Fibroblast of villous mesenchyme (primary cell): ENCODE measurements around the gene METTL2A. TPM values are rescaled to one million over a fixed set of nuclear protein-coding genes. Genes with fewer than 3 reads are reported as not detected.
"Not testable (repeated sequence)": the region's sequence is repeated elsewhere in the genome, so short reads cannot be mapped to it uniquely, and the experiment has no call there.

ENCODE experiments used
- DNase-seq: peaks from one replicate; pipeline ENCODE4 v3.0.0-alpha.2; 2010; ENCODE audit warnings: low read depth
- H3K4me3 ChIP-seq: 2 replicates; pipeline ENCODE4 v1.5.1; 2011; ENCODE audit warnings: low read depth, mild to moderate bottlenecking, low read length
- CTCF ChIP-seq: IDR thresholded peaks from 2 replicates; pipeline ENCODE4 v1.5.1; 2012; ENCODE audit warnings: low read depth, mild to moderate bottlenecking, low read length; ENCODE audit not compliant: insufficient read depth
- total RNA-seq: library from RNA; depleted of rRNA; stranded (reverse); fragments of >200 nt; gene quantifications from 2 replicates; pipeline ENCODE4 v1.2.3, GENCODE V29; 2012

Gene METTL2A
- total RNA-seq, 1 donor, result 29.4 TPM

- no peak for TF ChIP-seq CTCF
- no peak overlapping the region for H3K4me3 ChIP-seq
- peak; percentile 28 for DNase-seq
Measured at GRCh38 chr17:62405451-62405850, 18.2 kb upstream of the METTL2A start.

- not testable (repeated sequence) for DNase-seq, H3K4me3 ChIP-seq
Measured at GRCh38 chr17:62413090-62413489, 10.6 kb upstream of the METTL2A start.

DNA sequence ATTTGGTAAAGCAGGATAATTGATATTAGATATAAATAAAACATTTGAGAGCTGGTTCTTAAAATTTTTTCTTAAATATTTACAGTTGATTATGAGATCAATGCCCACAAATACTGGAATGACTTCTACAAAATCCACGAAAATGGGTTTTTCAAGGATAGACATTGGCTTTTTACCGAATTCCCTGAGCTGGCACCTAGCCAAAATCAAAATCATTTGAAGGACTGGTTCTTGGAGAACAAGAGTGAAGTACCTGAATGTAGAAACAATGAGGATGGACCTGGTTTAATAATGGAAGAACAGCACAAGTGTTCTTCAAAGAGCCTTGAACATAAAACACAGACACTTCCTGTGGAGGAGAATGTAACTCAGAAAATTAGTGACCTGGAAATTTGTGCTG is 2.5 kb downstream of the METTL2A start:
- DNase-seq, H3K4me3 ChIP-seq: not testable (repeated sequence)

DNA sequence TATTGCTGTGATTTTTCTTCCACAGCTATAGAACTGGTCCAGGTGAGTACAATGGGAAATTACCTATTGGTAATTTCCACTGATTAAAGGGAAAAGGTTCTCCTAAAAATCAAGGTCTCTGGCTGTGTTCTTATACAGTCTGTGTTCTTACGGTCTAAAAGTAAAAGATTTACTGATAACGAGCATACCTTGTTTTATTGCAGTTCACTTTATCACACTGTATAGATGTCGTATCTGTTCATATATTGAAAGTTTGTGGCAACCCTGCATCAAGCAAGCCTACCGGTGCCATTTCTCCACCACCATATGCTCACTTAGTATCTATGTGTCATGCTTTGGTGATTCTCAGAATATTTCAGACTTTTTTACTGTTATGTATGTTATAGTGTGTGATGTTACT is 11.6 kb downstream of the METTL2A start:
- not testable (repeated sequence) for H3K4me3 ChIP-seq, DNase-seq

DNA sequence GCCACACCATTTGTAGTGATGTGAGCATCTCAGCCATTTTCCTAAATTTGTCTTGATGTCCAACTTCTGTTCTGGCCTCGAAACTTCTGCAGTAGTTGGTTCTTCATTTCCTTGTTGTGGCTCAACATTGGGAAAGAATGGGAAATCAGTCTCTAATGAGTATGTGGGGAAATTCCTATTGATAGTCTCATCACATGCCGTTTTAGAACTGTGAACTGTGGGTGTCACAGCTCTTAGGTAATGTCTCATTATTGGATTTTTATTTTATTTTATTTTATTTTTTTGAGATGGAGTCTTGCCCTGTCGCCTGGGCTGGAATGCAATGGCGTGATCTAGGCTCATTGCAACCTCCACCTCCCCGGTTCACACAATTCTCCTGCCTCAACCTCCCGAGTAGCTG is 17.5 kb downstream of the METTL2A start:
- not testable (repeated sequence) for DNase-seq, H3K4me3 ChIP-seq

GRCh38 chr17:62444063-62444462 is 20.4 kb downstream of the METTL2A start:
- no peak for TF ChIP-seq CTCF
- no peak overlapping the region for H3K4me3 ChIP-seq
- DNase-seq, result no peak

DNA sequence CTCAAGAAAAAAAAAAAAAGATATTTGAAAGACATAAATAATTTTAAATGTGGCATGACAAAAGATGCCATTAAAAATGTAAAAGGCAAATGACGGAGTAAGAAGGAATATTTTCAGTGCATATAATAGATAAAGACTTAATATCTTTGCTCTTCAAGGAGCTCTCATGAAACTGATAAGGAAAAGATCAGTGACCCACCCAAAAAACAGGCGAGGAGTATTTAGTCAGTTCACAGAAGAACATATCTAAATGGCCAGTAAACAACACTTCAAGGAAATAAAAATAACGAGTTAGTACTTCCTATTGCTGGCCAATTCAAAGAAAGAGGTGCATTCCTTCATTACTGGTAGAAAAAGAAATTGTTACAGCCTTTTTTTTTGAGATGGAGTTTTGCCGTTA is 22.1 kb downstream of the METTL2A start:
- not testable (repeated sequence) for H3K4me3 ChIP-seq, DNase-seq

DNA sequence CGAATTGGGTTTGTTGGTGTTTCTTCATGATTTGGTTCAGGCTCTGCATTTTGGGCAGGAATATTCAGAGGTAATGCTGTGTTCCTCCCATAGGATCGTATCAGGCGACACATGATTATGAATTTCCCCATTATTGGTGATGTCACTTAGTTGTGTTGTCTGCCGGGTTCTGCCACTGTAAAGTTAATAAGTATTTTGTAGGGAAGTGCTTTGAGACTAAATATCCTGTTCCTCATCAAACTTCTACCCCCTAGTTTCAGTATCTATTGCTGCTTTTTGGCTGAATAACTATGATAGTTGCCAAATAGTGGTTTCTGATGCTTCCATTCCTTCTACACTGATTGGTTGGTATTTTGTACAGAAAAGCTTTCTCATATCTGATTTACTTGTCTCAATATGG is 28.5 kb downstream of the METTL2A start:
- DNase-seq, H3K4me3 ChIP-seq: not testable (repeated sequence)

- not testable (repeated sequence) for DNase-seq, H3K4me3 ChIP-seq
Measured at GRCh38 chr17:62453041-62453440, 29.3 kb downstream of the METTL2A start.

- not testable (repeated sequence) for DNase-seq, H3K4me3 ChIP-seq
Measured at GRCh38 chr17:62453656-62454055, 30.0 kb downstream of the METTL2A start.

GRCh38 chr17:62454111-62454510 is 30.4 kb downstream of the METTL2A start:
- DNase-seq, H3K4me3 ChIP-seq: not testable (repeated sequence)

- DNase-seq, result no peak
- TF ChIP-seq CTCF, result no peak
- H3K4me3 ChIP-seq, result no peak overlapping the region
Measured at GRCh38 chr17:62456016-62456415, 32.3 kb downstream of the METTL2A start.

DNA sequence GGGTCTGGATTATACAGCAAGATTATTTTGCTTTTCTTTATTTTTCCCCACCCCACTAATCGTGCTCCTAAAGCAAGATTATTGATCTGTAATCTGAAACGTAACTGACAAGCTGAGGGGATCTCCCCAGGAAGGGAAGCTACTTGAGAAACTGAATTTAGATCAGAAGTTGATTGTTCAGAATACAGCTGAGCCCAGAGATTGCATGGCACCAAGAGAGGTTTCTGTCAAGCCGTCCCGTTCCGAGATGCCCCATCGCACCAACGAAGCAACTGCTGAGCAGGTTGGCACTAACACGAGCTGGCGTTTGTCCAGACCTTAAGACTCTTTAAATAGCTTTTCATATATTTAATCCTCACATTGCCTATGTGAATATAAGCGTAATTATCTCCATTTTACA is 34.8 kb downstream of the METTL2A start:
- DNase-seq, H3K4me3 ChIP-seq: not testable (repeated sequence)

DNA sequence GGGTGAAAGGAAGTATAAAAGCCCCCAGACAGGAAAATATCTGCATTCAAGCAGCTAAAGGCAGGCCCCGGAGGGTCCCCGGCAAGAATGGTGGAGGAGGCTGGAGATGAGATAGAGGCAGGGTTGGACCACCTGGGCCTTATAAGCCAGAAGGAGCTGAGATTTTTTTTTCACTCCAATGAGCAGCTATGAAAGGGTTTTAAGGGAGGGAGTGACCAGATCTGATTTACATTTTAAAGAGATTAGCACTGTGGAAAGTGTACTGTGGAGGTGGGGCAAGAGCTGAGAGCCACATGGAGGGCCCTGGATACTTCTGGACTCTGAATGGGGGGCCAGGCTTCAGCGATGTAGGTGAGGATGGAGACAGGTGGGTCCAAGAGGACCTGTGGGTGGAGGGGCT is 40.7 kb downstream of the METTL2A start:
- not testable (repeated sequence) for DNase-seq, H3K4me3 ChIP-seq

GRCh38 chr17:62465271-62465670 is 41.6 kb downstream of the METTL2A start:
- not testable (repeated sequence) for H3K4me3 ChIP-seq, DNase-seq

DNA sequence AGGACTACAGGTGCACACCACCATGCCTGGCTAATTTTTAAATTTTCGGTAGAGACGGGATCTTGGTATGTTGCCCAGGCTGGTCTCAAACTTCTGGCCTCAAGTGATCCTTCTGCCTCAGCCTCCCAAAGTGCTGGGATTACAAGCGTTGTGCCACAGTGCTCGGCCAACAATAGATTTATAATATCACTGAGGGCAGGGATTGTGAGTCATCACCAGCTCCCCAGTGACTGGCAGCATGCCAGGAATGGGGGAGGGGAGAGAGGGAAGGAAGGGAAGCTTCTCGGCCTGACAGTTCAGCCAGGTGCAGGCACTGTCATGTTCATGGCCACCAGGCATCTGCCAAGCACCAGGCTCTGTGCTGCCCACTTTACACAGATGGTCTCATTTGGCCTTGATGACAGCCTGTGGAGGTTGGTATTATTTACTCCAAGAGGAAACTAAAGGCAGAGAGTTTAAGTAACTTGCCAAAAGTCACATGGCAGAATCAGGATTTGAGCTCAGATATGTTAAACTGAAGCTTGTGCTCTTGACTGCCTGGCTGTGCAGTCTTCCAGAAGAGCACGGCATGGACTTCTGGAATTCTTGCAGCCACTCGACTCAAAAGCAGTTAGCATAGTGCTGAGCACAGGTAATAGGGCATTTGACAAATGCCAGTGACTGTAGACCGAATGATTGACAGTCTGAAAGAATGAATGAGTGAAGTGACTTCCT is 47.1 kb downstream of the METTL2A start:
- DNase-seq, result peak; percentile 46
- not testable (repeated sequence) for H3K4me3 ChIP-seq
